HEK293 (cell line): ENCODE data around the gene SCAMP3.
A peak's percentile ranks its signal among the peaks of the same experiment; 100 is the strongest.

Experiments
- CTCF ChIA-PET: fragments of 350-600 bp; formaldehyde crosslinking; extraction: SDS; loops from one replicate; lab custom pipeline; 2021; ENCODE audit warnings: antibody characterized with exemption; lab: Yijun Ruan, JAX
- POLR2A ChIA-PET: fragments of 300-600 bp; formaldehyde crosslinking; extraction: SDS; loops from one replicate; lab custom pipeline; 2020; ENCODE audit warnings: antibody characterized with exemption, inconsistent platforms; lab: Yijun Ruan, JAX
- H3K27ac ChIP-seq: fragments of 200-500 bp; sonication (Bioruptor generic); 2 replicates; pipeline ENCODE4 v1.5.1; 2014; ENCODE audit warnings: low read depth, low read length, control low read depth, inconsistent platforms; ENCODE audit errors: extremely low read depth
- H3K36me3 ChIP-seq, 2 experiments: fragments of 200-500 bp in 1 of 2; sonication (Bioruptor generic) in 1 of 2; 1 replicate in 1 of 2; 2 replicates in 1 of 2; pipeline ENCODE4 v1.5.1; 2014 to 2017; ENCODE audit warnings: inconsistent platforms in 2 of 2, low read length in 2 of 2; ENCODE audit not compliant: control insufficient read depth in 2 of 2, insufficient read depth in 1 of 2
- H3K4me1 ChIP-seq: fragments of 200-500 bp; sonication (Bioruptor generic); 2 replicates; pipeline ENCODE4 v1.5.1; 2014; ENCODE audit warnings: mild to moderate bottlenecking, low read length, inconsistent platforms; ENCODE audit not compliant: control insufficient read depth, insufficient read depth
- H3K4me3 ChIP-seq: 2 replicates; pipeline ENCODE4 v1.5.1; 2011; ENCODE audit warnings: low read depth, mild to moderate bottlenecking, control low read depth, low read length, moderate library complexity
- H3K9me3 ChIP-seq: fragments of 200-500 bp; sonication (Bioruptor generic); 2 replicates; pipeline ENCODE4 v1.5.1; 2014; ENCODE audit warnings: low read depth, low read length, inconsistent platforms; ENCODE audit not compliant: control insufficient read depth, insufficient read depth
- GFI1B ChIP-seq: fragments of 450-650 bp; formaldehyde crosslinking; IDR thresholded peaks from 2 replicates; pipeline ENCODE4 v1.5.1; 2016; ENCODE audit warnings: missing biosample characterization, missing genetic modification characterization
- GLI4 ChIP-seq: fragments of 450-650 bp; formaldehyde crosslinking; IDR thresholded peaks from 2 replicates; pipeline ENCODE4 v1.5.1; 2016; ENCODE audit warnings: missing biosample characterization, missing genetic modification characterization
- KLF7 ChIP-seq: fragments of 450-650 bp; formaldehyde crosslinking; IDR thresholded peaks from 2 replicates; pipeline ENCODE4 v1.5.1; 2016; ENCODE audit warnings: missing biosample characterization, missing genetic modification characterization, borderline replicate concordance
- MYNN ChIP-seq: fragments of 450-650 bp; formaldehyde crosslinking; IDR thresholded peaks from 2 replicates; pipeline ENCODE4 v1.5.1; 2016; ENCODE audit warnings: missing biosample characterization, missing genetic modification characterization, borderline replicate concordance
- MZF1 ChIP-seq: fragments of 450-650 bp; formaldehyde crosslinking; IDR thresholded peaks from 2 replicates; pipeline ENCODE4 v1.5.1; 2017; ENCODE audit warnings: missing biosample characterization, missing genetic modification characterization, borderline replicate concordance
- SALL2 ChIP-seq: fragments of 450-650 bp; formaldehyde crosslinking; IDR thresholded peaks from 2 replicates; pipeline ENCODE4 v1.5.0; 2017; ENCODE audit warnings: missing biosample characterization, mild to moderate bottlenecking, missing genetic modification characterization, borderline replicate concordance
- SCRT2 ChIP-seq: fragments of 450-650 bp; formaldehyde crosslinking; IDR thresholded peaks from 2 replicates; pipeline ENCODE4 v1.5.1; 2016; ENCODE audit warnings: missing biosample characterization, missing genetic modification characterization
- TCF7L2 ChIP-seq: IDR thresholded peaks from 2 replicates; pipeline ENCODE4 v1.6.1; 2011; ENCODE audit warnings: low read depth, mild to moderate bottlenecking, inconsistent platforms, low read length, moderate library complexity, borderline replicate concordance
- TSHZ1 ChIP-seq: fragments of 450-650 bp; formaldehyde crosslinking; IDR thresholded peaks from 2 replicates; pipeline ENCODE4 v1.5.1; 2016; ENCODE audit warnings: missing biosample characterization, missing genetic modification characterization, borderline replicate concordance
- ZBTB48 ChIP-seq: fragments of 450-650 bp; formaldehyde crosslinking; IDR thresholded peaks from 2 replicates; pipeline ENCODE4 v1.5.1; 2016; ENCODE audit warnings: missing biosample characterization, missing genetic modification characterization
- ZBTB7A ChIP-seq: fragments of 450-650 bp; formaldehyde crosslinking; IDR thresholded peaks from 2 replicates; pipeline ENCODE4 v1.5.1; 2016; ENCODE audit warnings: low read depth, missing biosample characterization, missing genetic modification characterization
- ZIC2 ChIP-seq: fragments of 450-650 bp; formaldehyde crosslinking; IDR thresholded peaks from 2 replicates; pipeline ENCODE4 v1.5.1; 2016; ENCODE audit warnings: missing biosample characterization, missing genetic modification characterization
- ZNF140 ChIP-seq: fragments of 450-650 bp; formaldehyde crosslinking; IDR thresholded peaks from 2 replicates; pipeline ENCODE4 v1.5.1; 2016; ENCODE audit warnings: missing biosample characterization, missing genetic modification characterization
- ZNF146 ChIP-seq: fragments of 450-650 bp; formaldehyde crosslinking; IDR thresholded peaks from 2 replicates; pipeline ENCODE4 v1.5.1; 2016; ENCODE audit warnings: missing biosample characterization, missing genetic modification characterization
- ZNF174 ChIP-seq: fragments of 450-650 bp; formaldehyde crosslinking; IDR thresholded peaks from 2 replicates; pipeline ENCODE4 v1.5.0; 2017; ENCODE audit warnings: missing biosample characterization, mild to moderate bottlenecking, missing genetic modification characterization
- ZNF223 ChIP-seq: fragments of 450-650 bp; formaldehyde crosslinking; IDR thresholded peaks from 2 replicates; pipeline ENCODE4 v1.5.1; 2016; ENCODE audit warnings: missing biosample characterization, missing genetic modification characterization
- ZNF239 ChIP-seq: fragments of 450-650 bp; formaldehyde crosslinking; IDR thresholded peaks from 2 replicates; pipeline ENCODE4 v1.5.1; 2016; ENCODE audit warnings: missing biosample characterization, missing genetic modification characterization
- ZNF26 ChIP-seq: fragments of 450-650 bp; formaldehyde crosslinking; IDR thresholded peaks from 2 replicates; pipeline ENCODE4 v1.5.1; 2016; ENCODE audit warnings: missing biosample characterization, missing genetic modification characterization
- ZNF311 ChIP-seq: fragments of 450-650 bp; formaldehyde crosslinking; IDR thresholded peaks from 2 replicates; pipeline ENCODE4 v1.5.1; 2017; ENCODE audit warnings: missing biosample characterization, missing genetic modification characterization, borderline replicate concordance
- ZNF394 ChIP-seq: fragments of 450-650 bp; formaldehyde crosslinking; IDR thresholded peaks from 2 replicates; pipeline ENCODE4 v1.5.1; 2016; ENCODE audit warnings: missing biosample characterization, missing genetic modification characterization, mild to moderate bottlenecking, moderate library complexity, borderline replicate concordance
- ZNF423 ChIP-seq: fragments of 450-650 bp; formaldehyde crosslinking; IDR thresholded peaks from 2 replicates; pipeline ENCODE4 v1.5.1; 2016; ENCODE audit warnings: missing biosample characterization, missing genetic modification characterization
- ZNF560 ChIP-seq: fragments of 450-650 bp; formaldehyde crosslinking; IDR thresholded peaks from 2 replicates; pipeline ENCODE4 v1.5.1; 2017; ENCODE audit warnings: missing biosample characterization, missing genetic modification characterization, borderline replicate concordance
- ZNF580 ChIP-seq: fragments of 450-650 bp; formaldehyde crosslinking; IDR thresholded peaks from 2 replicates; pipeline ENCODE4 v1.5.1; 2016; ENCODE audit warnings: missing biosample characterization, missing genetic modification characterization
- ZNF585B ChIP-seq: fragments of 450-650 bp; formaldehyde crosslinking; IDR thresholded peaks from 2 replicates; pipeline ENCODE4 v1.5.1; 2016; ENCODE audit warnings: missing biosample characterization, missing genetic modification characterization
- ZNF624 ChIP-seq: fragments of 450-650 bp; formaldehyde crosslinking; IDR thresholded peaks from 2 replicates; pipeline ENCODE4 v1.5.1; 2017; ENCODE audit warnings: missing biosample characterization, missing genetic modification characterization
- ZNF626 ChIP-seq: fragments of 450-650 bp; sonication (Bioruptor Pico); formaldehyde crosslinking; IDR thresholded peaks from 2 replicates; pipeline ENCODE4 v1.5.1; 2018; ENCODE audit warnings: missing biosample characterization, missing genetic modification characterization, inconsistent platforms
- ZNF660 ChIP-seq: fragments of 450-650 bp; IDR thresholded peaks from 2 replicates; pipeline ENCODE4 v1.5.1; 2018; ENCODE audit warnings: missing biosample characterization, mild to moderate bottlenecking, missing genetic modification characterization
- ZSCAN16 ChIP-seq: fragments of 450-650 bp; formaldehyde crosslinking; IDR thresholded peaks from 2 replicates; pipeline ENCODE4 v1.5.1; 2016; ENCODE audit warnings: missing biosample characterization, missing genetic modification characterization
- ZSCAN5A ChIP-seq: fragments of 450-650 bp; formaldehyde crosslinking; IDR thresholded peaks from 2 replicates; pipeline ENCODE4 v1.5.1; 2016; ENCODE audit warnings: missing biosample characterization, missing genetic modification characterization

Gene SCAMP3

GRCh38 chr1:155244368-155245162, 17.6 kb downstream of the SCAMP3 start:
- Histone ChIP-seq H3K4me3 (peak overlapping the region; percentile 48), H3K27ac (peak overlapping the region; percentile 56), H3K36me3 (peaks cover 9 to 32% of the 10 kb centered on the region in 2 experiments; a peak in 2 of 3 replicates), H3K4me1 (peaks cover 5% of the 10 kb centered on the region; the same call in 1 of the 2 replicates), H3K9me3 (no peaks in the 10 kb centered on the region)
- CTCF ChIA-PET: interaction anchor here (0.6 to 1.9 kb wide), 5 partner anchors 30 to 78 kb away, joined by 3 to 9 read pairs (median 4); no protein-coding TSS in a partner anchor
- POLR2A ChIA-PET: interaction anchor here (0.6 to 2.6 kb wide), 11 partner anchors 10 to 461 kb away, joined by 3 to 11 read pairs (median 4); partner anchors contain the start of genes ENTREP3, KRTCAP2, SCAMP3 and THBS3
- TF ChIP-seq MYNN (tag by site-specific recombination) (peak; percentile 90), ZNF560 (tag by site-specific recombination) (no peak), TSHZ1 (tag by site-specific recombination) (peak; percentile 100), ZNF624 (tag by site-specific recombination) (peak; percentile 90; the same call in 1 of the 2 replicates), ZNF580 (tag by site-specific recombination) (peak; percentile 100), ZNF626 (tag by site-specific recombination) (no peak; the same call in 1 of the 2 replicates), ZNF660 (tag by site-specific recombination) (peak; percentile 97), SALL2 (peak; percentile 98), MZF1 (tag by site-specific recombination) (peak; percentile 79; the same call in 1 of the 2 replicates), ZNF394 (peak; percentile 97), ZNF311 (tag by site-specific recombination) (no peak), ZSCAN16 (peak; percentile 95), ZSCAN5A (tag by site-specific recombination) (peak; percentile 100), SCRT2 (peak; percentile 100), ZNF239 (peak; percentile 96), ZBTB48 (peak; percentile 96), ZIC2 (tag by site-specific recombination) (peak; percentile 99), GLI4 (tag by site-specific recombination) (peak; percentile 100), ZNF174 (tag by site-specific recombination) (no peak), GFI1B (tag by site-specific recombination) (peak; percentile 98), ZBTB7A (tag by site-specific recombination) (peak; percentile 100), ZNF26 (tag by site-specific recombination) (no peak; the same call in 1 of the 2 replicates), ZNF223 (tag by site-specific recombination) (peak; percentile 89), ZNF146 (tag by site-specific recombination) (peak; percentile 98), ZNF140 (tag by site-specific recombination) (peak; percentile 38; the same call in 1 of the 2 replicates), ZNF423 (tag by site-specific recombination) (peak; percentile 99), TCF7L2 (no peak; the same call in 1 of the 2 replicates), KLF7 (peak; percentile 99), ZNF585B (tag by site-specific recombination) (peak; percentile 22; the same call in 1 of the 2 replicates)
